Activated CD8-positive, alpha-beta T cell treated with anti-CD3 and anti-CD28 coated beads for 36 hours (primary cell): ENCODE data around the gene BGN. TPM values are rescaled to one million over a fixed set of nuclear protein-coding genes. Genes with fewer than 3 reads are reported as not detected.

ENCODE experiments used
- ATAC-seq: fragments of 200-7000 bp; cut with Tn5 transposase; one replicate; pipeline ENCODE4 v1.10.0; 2021; ENCODE audit warnings: mild to moderate bottlenecking, moderate library complexity
- CTCF ChIA-PET: fragments of 350-600 bp; sonication (Branson Sonifier 250); formaldehyde crosslinking; loops from one replicate; lab custom pipeline; 2021; ENCODE audit warnings: antibody characterized with exemption; lab: Charles Lee
- POLR2A ChIA-PET: fragments of 350-600 bp; sonication (Branson Sonifier 250); formaldehyde crosslinking; loops from one replicate; lab custom pipeline; 2021; ENCODE audit warnings: antibody characterized with exemption; lab: Charles Lee
- DNase-seq: peaks from one replicate; pipeline ENCODE4 v3.0.0-alpha.2; 2020
- H3K27ac Mint-ChIP-seq: one replicate; pipeline ENCODE4 v1.8.0; 2021; ENCODE audit warnings: mild to moderate bottlenecking, mixed read lengths
- H3K27me3 Mint-ChIP-seq: one replicate; pipeline ENCODE4 v1.8.0; 2021; ENCODE audit warnings: mixed read lengths
- H3K36me3 Mint-ChIP-seq: one replicate; pipeline ENCODE4 v1.8.0; 2021; ENCODE audit warnings: low read depth, mixed read lengths
- H3K4me1 Mint-ChIP-seq: one replicate; pipeline ENCODE4 v1.8.0; 2021; ENCODE audit warnings: low read depth, mixed read lengths
- H3K4me3 Mint-ChIP-seq: one replicate; pipeline ENCODE4 v1.8.0; 2021; ENCODE audit warnings: mild to moderate bottlenecking, moderate library complexity, mixed read lengths
- H3K9me3 Mint-ChIP-seq: one replicate; pipeline ENCODE4 v1.8.0; 2021; ENCODE audit warnings: mixed read lengths
- CTCF ChIP-seq: fragments of 200-600 bp; IDR thresholded peaks from one replicate; pipeline ENCODE4 v1.8.0; 2022; ENCODE audit warnings: antibody characterized with exemption, mild to moderate bottlenecking
- intact Hi-C: fragments of 100-400 bp; cut with micrococcal nuclease; formaldehyde crosslinking; loops from one replicate; pipeline ENCODE4 v1.10.0; 2022
- total RNA-seq, 2 experiments: library from RNA; stranded (reverse); gene quantifications; one replicate each; pipeline ENCODE4 v1.2.3, GENCODE V29; 2021

Gene BGN
- total RNA-seq, 2 experiments from 2014 or later: not detected

- no peak overlapping the region for H3K27ac Mint-ChIP-seq
- intact Hi-C loops: no loop called here
- H3K4me1 Mint-ChIP-seq: no peaks in the 10 kb centered on the region
- no peaks in the 10 kb centered on the region for H3K36me3 Mint-ChIP-seq
- no peaks in the 10 kb centered on the region for H3K9me3 Mint-ChIP-seq
- ChIA-PET CTCF (interaction anchor here (3.1 kb wide), 1 partner anchor 11 kb away, joined by 9 read pairs; no protein-coding TSS in a partner anchor), POLR2A (no interaction called here)
- no peak for TF ChIP-seq CTCF
- no peaks in the 10 kb centered on the region for H3K27me3 Mint-ChIP-seq
- ATAC-seq (no peak), DNase-seq (no peak)
- no peak overlapping the region for H3K4me3 Mint-ChIP-seq
These were observed 56.4 kb downstream of the BGN start for GRCh38 chrX:153551135-153551534.

- ATAC-seq (peak; percentile 70), DNase-seq (peak; percentile 74)
- intact Hi-C loops: loop anchor here (5.0 kb wide), 1 partner anchor 93 kb away; the partner anchor contains the start of gene DUSP9
- Mint-ChIP-seq H3K36me3 (no peaks in the 10 kb centered on the region), H3K27ac (no peak overlapping the region), H3K4me1 (no peaks in the 10 kb centered on the region), H3K27me3 (no peaks in the 10 kb centered on the region), H3K9me3 (no peaks in the 10 kb centered on the region), H3K4me3 (no peak overlapping the region)
- ChIA-PET CTCF (interaction anchor here (0.9 to 4.5 kb wide), 7 partner anchors 15 to 119 kb away, joined by 3 to 42 read pairs (median 8); partner anchors contain the start of genes DUSP9 and PNCK), POLR2A (no interaction called here)
- TF ChIP-seq CTCF: peak; percentile 41
These were observed 59.9 kb downstream of the BGN start for GRCh38 chrX:153554519-153555167.

- Mint-ChIP-seq H3K27me3 (no peaks in the 10 kb centered on the region), H3K9me3 (no peaks in the 10 kb centered on the region), H3K27ac (no peak overlapping the region), H3K4me3 (no peak overlapping the region), H3K36me3 (no peaks in the 10 kb centered on the region), H3K4me1 (peaks cover 3% of the 10 kb centered on the region)
- no peak for TF ChIP-seq CTCF
- DNase-seq: no peak
- ChIA-PET CTCF (interaction anchor here (1.4 to 4.5 kb wide), 2 partner anchors 17 to 112 kb away, joined by 4 to 42 read pairs; no protein-coding TSS in a partner anchor), POLR2A (no interaction called here)
- no peak for ATAC-seq
- intact Hi-C loops: loop anchor here (5.0 kb wide), 1 partner anchor 91 kb away; the partner anchor contains the start of gene DUSP9
These were observed 62.0 kb downstream of the BGN start for GRCh38 chrX:153556767-153557166.

GRCh38 chrX:153557618-153558355 lies 63.0 kb downstream of the BGN start:
- Mint-ChIP-seq H3K9me3 (no peaks in the 10 kb centered on the region), H3K27ac (no peak overlapping the region), H3K4me3 (no peak overlapping the region), H3K4me1 (peaks cover 3% of the 10 kb centered on the region), H3K36me3 (no peaks in the 10 kb centered on the region), H3K27me3 (no peaks in the 10 kb centered on the region)
- no peak for TF ChIP-seq CTCF
- ChIA-PET CTCF (interaction anchor here (0.9 to 4.5 kb wide), 2 partner anchors 10 to 111 kb away, joined by 3 to 42 read pairs; no protein-coding TSS in a partner anchor), POLR2A (no interaction called here)
- no peak for ATAC-seq
- intact Hi-C loops: loop anchor here (5.0 kb wide), 1 partner anchor 90 kb away; the partner anchor contains the start of gene DUSP9
- no peak for DNase-seq

Other genes with a start within 250 kb of the BGN start
- not detected for gene PNMA6F, start 173.2 kb upstream of the BGN start, total RNA-seq
- 10 to 100 TPM; 14.2 to 14.7 TPM for gene ZNF275, start 160.8 kb upstream of the BGN start, total RNA-seq
- not detected for gene PNMA6E, start 93.6 kb upstream of the BGN start, total RNA-seq
- gene ZFP92, start 83.5 kb upstream of the BGN start, total RNA-seq: 1 to 10 TPM; 1.2 to 1.3 TPM
- gene TREX2, start 48.9 kb upstream of the BGN start, total RNA-seq: 1 to 10 TPM in 1 of 2 experiments, under 1 TPM in 1; 0.78 to 1.4 TPM
- gene HAUS7, start 24.4 kb upstream of the BGN start, total RNA-seq: 10 to 100 TPM; 47.2 to 58.8 TPM
- not detected for gene ATP2B3, start 22.7 kb downstream of the BGN start, total RNA-seq
- gene CCNQ, start 104.2 kb downstream of the BGN start, total RNA-seq: 10 to 100 TPM; 18.5 to 21.3 TPM
- gene DUSP9, start 152.2 kb downstream of the BGN start, total RNA-seq: under 1 TPM in 1 of 2 experiments, not detected in 1; 0.14 TPM
- gene PNCK, start 178.8 kb downstream of the BGN start, total RNA-seq: 1 to 10 TPM in 1 of 2 experiments, under 1 TPM in 1; 0.70 to 1.1 TPM
- 1 to 10 TPM; 2.5 to 2.7 TPM for gene SLC6A8, start 192.9 kb downstream of the BGN start, total RNA-seq
- gene BCAP31, start 229.4 kb downstream of the BGN start, total RNA-seq: 100 to 1,000 TPM in 1 of 2 experiments, 10 to 100 TPM in 1; 97.6 to 102 TPM
- gene ABCD1, start 229.9 kb downstream of the BGN start, total RNA-seq: 1 to 10 TPM; 3.9 to 4.4 TPM